ENCODE data around the gene KLF3.
"Not testable (repeated sequence)": the region's sequence is repeated elsewhere in the genome, so short reads cannot be mapped to it uniquely, and the experiment has no call there.

The KLF3 gene

GRCh38 chr4:38623260-38623659, 40.7 kb upstream of the KLF3 start:
- Histone ChIP-seq H3K27me3 (ENCODE audit: control insufficient read depth in 1 of 2, insufficient read depth in 2 of 2, low read length in 2 of 2) (no peaks in the 10 kb centered on the region), H3K27ac (ENCODE audit: low read depth, low read length) (no peak overlapping the region), H3K4me1 (ENCODE audit: control insufficient read depth in 1 of 2, insufficient read depth in 2 of 2, low read length in 2 of 2) (peaks cover 8 to 17% of the 10 kb centered on the region in 2 donors), H3K9me3 (ENCODE audit: control insufficient read depth in 1 of 2, low read length in 2 of 2) (no peaks in the 10 kb centered on the region), H3K36me3 (ENCODE audit: control insufficient read depth in 1 of 2, insufficient read depth in 2 of 2, low read length in 2 of 2) (no peaks in the 10 kb centered on the region), H3K4me3 (ENCODE audit: low read depth in 1 of 2, low read length in 2 of 2) (no peak overlapping the region), H3K9ac (ENCODE audit: low read depth in 1 of 2, low read length in 2 of 2) (no peak overlapping the region)

- no peaks in the 10 kb centered on the region for H3K9me3 ChIP-seq (ENCODE audit: control insufficient read depth in 1 of 2, low read length in 2 of 2)
Observed at GRCh38 chr4:38624311-38624710, 39.7 kb upstream of the KLF3 start.

GRCh38 chr4:38625508-38625907, 38.5 kb upstream of the KLF3 start:
- Histone ChIP-seq H3K4me1 (ENCODE audit: control insufficient read depth in 1 of 2, insufficient read depth in 2 of 2, low read length in 2 of 2) (peaks cover 8 to 10% of the 10 kb centered on the region in 2 donors), H3K9me3 (ENCODE audit: control insufficient read depth in 1 of 2, low read length in 2 of 2) (no peaks in the 10 kb centered on the region), H3K4me3 (ENCODE audit: low read depth in 1 of 2, low read length in 2 of 2) (no peak overlapping the region), H3K9ac (ENCODE audit: low read depth in 1 of 2, low read length in 2 of 2) (no peak overlapping the region), H3K36me3 (ENCODE audit: control insufficient read depth in 1 of 2, insufficient read depth in 2 of 2, low read length in 2 of 2) (no peaks in the 10 kb centered on the region), H3K27me3 (ENCODE audit: control insufficient read depth in 1 of 2, insufficient read depth in 2 of 2, low read length in 2 of 2) (no peaks in the 10 kb centered on the region), H3K27ac (ENCODE audit: low read depth, low read length) (no peak overlapping the region)

More at GRCh38 chr4:38624311-38624710, 39.7 kb upstream of the KLF3 start:
- no peak overlapping the region for H3K27ac ChIP-seq (ENCODE audit: low read depth, low read length)
- no peaks in the 10 kb centered on the region for H3K27me3 ChIP-seq (ENCODE audit: control insufficient read depth in 1 of 2, insufficient read depth in 2 of 2, low read length in 2 of 2)
- no peaks in the 10 kb centered on the region for H3K36me3 ChIP-seq (ENCODE audit: control insufficient read depth in 1 of 2, insufficient read depth in 2 of 2, low read length in 2 of 2)
- H3K9ac ChIP-seq (ENCODE audit: low read depth in 1 of 2, low read length in 2 of 2): no peak overlapping the region
- H3K4me3 ChIP-seq (ENCODE audit: low read depth in 1 of 2, low read length in 2 of 2): no peak overlapping the region
- peaks cover 8 to 17% of the 10 kb centered on the region in 2 donors for H3K4me1 ChIP-seq (ENCODE audit: control insufficient read depth in 1 of 2, insufficient read depth in 2 of 2, low read length in 2 of 2)

- H3K4me3 ChIP-seq (ENCODE audit: low read depth in 1 of 2, low read length in 2 of 2); H3K9ac ChIP-seq (ENCODE audit: low read depth in 1 of 2, low read length in 2 of 2); H3K9me3 ChIP-seq (ENCODE audit: control insufficient read depth in 1 of 2, low read length in 2 of 2); H3K27ac ChIP-seq (ENCODE audit: low read depth, low read length); H3K36me3 ChIP-seq (ENCODE audit: control insufficient read depth in 1 of 2, insufficient read depth in 2 of 2, low read length in 2 of 2); H3K4me1 ChIP-seq (ENCODE audit: control insufficient read depth in 1 of 2, insufficient read depth in 2 of 2, low read length in 2 of 2); H3K27me3 ChIP-seq (ENCODE audit: control insufficient read depth in 1 of 2, insufficient read depth in 2 of 2, low read length in 2 of 2): not testable (repeated sequence)
Observed at GRCh38 chr4:38626901-38627444, 37.0 kb upstream of the KLF3 start.

- Histone ChIP-seq H3K4me3 (ENCODE audit: low read depth in 1 of 2, low read length in 2 of 2) (no peak overlapping the region), H3K9me3 (ENCODE audit: control insufficient read depth in 1 of 2, low read length in 2 of 2) (no peaks in the 10 kb centered on the region), H3K4me1 (ENCODE audit: control insufficient read depth in 1 of 2, insufficient read depth in 2 of 2, low read length in 2 of 2) (no peaks in the 10 kb centered on the region), H3K27me3 (ENCODE audit: control insufficient read depth in 1 of 2, insufficient read depth in 2 of 2, low read length in 2 of 2) (no peaks in the 10 kb centered on the region), H3K27ac (ENCODE audit: low read depth, low read length) (no peak overlapping the region), H3K9ac (ENCODE audit: low read depth in 1 of 2, low read length in 2 of 2) (no peak overlapping the region), H3K36me3 (ENCODE audit: control insufficient read depth in 1 of 2, insufficient read depth in 2 of 2, low read length in 2 of 2) (no peaks in the 10 kb centered on the region)
Observed at GRCh38 chr4:38630519-38630918, 33.5 kb upstream of the KLF3 start.

GRCh38 chr4:38634047-38634759, 29.8 kb upstream of the KLF3 start:
- H3K9ac ChIP-seq (ENCODE audit: low read depth in 1 of 2, low read length in 2 of 2): no peak overlapping the region
- H3K4me3 ChIP-seq (ENCODE audit: low read depth in 1 of 2, low read length in 2 of 2): no peak overlapping the region
- no peaks in the 10 kb centered on the region for H3K9me3 ChIP-seq (ENCODE audit: control insufficient read depth in 1 of 2, low read length in 2 of 2)
- no peak overlapping the region for H3K27ac ChIP-seq (ENCODE audit: low read depth, low read length)
- no peaks in the 10 kb centered on the region for H3K4me1 ChIP-seq (ENCODE audit: control insufficient read depth in 1 of 2, insufficient read depth in 2 of 2, low read length in 2 of 2)
- H3K27me3 ChIP-seq (ENCODE audit: control insufficient read depth in 1 of 2, insufficient read depth in 2 of 2, low read length in 2 of 2): no peaks in the 10 kb centered on the region
- H3K36me3 ChIP-seq (ENCODE audit: control insufficient read depth in 1 of 2, insufficient read depth in 2 of 2, low read length in 2 of 2): no peaks in the 10 kb centered on the region

GRCh38 chr4:38639242-38639641, 24.8 kb upstream of the KLF3 start:
- Histone ChIP-seq H3K27me3 (ENCODE audit: control insufficient read depth in 1 of 2, insufficient read depth in 2 of 2, low read length in 2 of 2) (no peaks in the 10 kb centered on the region), H3K9ac (ENCODE audit: low read depth in 1 of 2, low read length in 2 of 2) (no peak overlapping the region), H3K4me3 (ENCODE audit: low read depth in 1 of 2, low read length in 2 of 2) (no peak overlapping the region), H3K4me1 (ENCODE audit: control insufficient read depth in 1 of 2, insufficient read depth in 2 of 2, low read length in 2 of 2) (no peaks in the 10 kb centered on the region), H3K27ac (ENCODE audit: low read depth, low read length) (no peak overlapping the region), H3K9me3 (ENCODE audit: control insufficient read depth in 1 of 2, low read length in 2 of 2) (no peaks in the 10 kb centered on the region), H3K36me3 (ENCODE audit: control insufficient read depth in 1 of 2, insufficient read depth in 2 of 2, low read length in 2 of 2) (no peaks in the 10 kb centered on the region)

- H3K9ac ChIP-seq (ENCODE audit: low read depth in 1 of 2, low read length in 2 of 2): no peak overlapping the region
- H3K27ac ChIP-seq (ENCODE audit: low read depth, low read length): no peak overlapping the region
- no peaks in the 10 kb centered on the region for H3K4me1 ChIP-seq (ENCODE audit: control insufficient read depth in 1 of 2, insufficient read depth in 2 of 2, low read length in 2 of 2)
- no peak overlapping the region for H3K4me3 ChIP-seq (ENCODE audit: low read depth in 1 of 2, low read length in 2 of 2)
- H3K9me3 ChIP-seq (ENCODE audit: control insufficient read depth in 1 of 2, low read length in 2 of 2): no peaks in the 10 kb centered on the region
- no peaks in the 10 kb centered on the region for H3K36me3 ChIP-seq (ENCODE audit: control insufficient read depth in 1 of 2, insufficient read depth in 2 of 2, low read length in 2 of 2)
- H3K27me3 ChIP-seq (ENCODE audit: control insufficient read depth in 1 of 2, insufficient read depth in 2 of 2, low read length in 2 of 2): no peaks in the 10 kb centered on the region
Observed at GRCh38 chr4:38641811-38642210, 22.2 kb upstream of the KLF3 start.

GRCh38 chr4:38644201-38644600, 19.8 kb upstream of the KLF3 start:
- no peaks in the 10 kb centered on the region for H3K9me3 ChIP-seq (ENCODE audit: control insufficient read depth in 1 of 2, low read length in 2 of 2)
- no peaks in the 10 kb centered on the region for H3K36me3 ChIP-seq (ENCODE audit: control insufficient read depth in 1 of 2, insufficient read depth in 2 of 2, low read length in 2 of 2)
- no peak overlapping the region for H3K4me3 ChIP-seq (ENCODE audit: low read depth in 1 of 2, low read length in 2 of 2)
- no peaks in the 10 kb centered on the region for H3K27me3 ChIP-seq (ENCODE audit: control insufficient read depth in 1 of 2, insufficient read depth in 2 of 2, low read length in 2 of 2)
- no peak overlapping the region for H3K27ac ChIP-seq (ENCODE audit: low read depth, low read length)
- peaks cover 0 to 7% of the 10 kb centered on the region in 2 donors for H3K4me1 ChIP-seq (ENCODE audit: control insufficient read depth in 1 of 2, insufficient read depth in 2 of 2, low read length in 2 of 2)
- no peak overlapping the region for H3K9ac ChIP-seq (ENCODE audit: low read depth in 1 of 2, low read length in 2 of 2)

- no peaks in the 10 kb centered on the region for H3K27me3 ChIP-seq (ENCODE audit: control insufficient read depth in 1 of 2, insufficient read depth in 2 of 2, low read length in 2 of 2)
- H3K9ac ChIP-seq (ENCODE audit: low read depth in 1 of 2, low read length in 2 of 2): no peak overlapping the region
- no peak overlapping the region for H3K27ac ChIP-seq (ENCODE audit: low read depth, low read length)
- H3K9me3 ChIP-seq (ENCODE audit: control insufficient read depth in 1 of 2, low read length in 2 of 2): no peaks in the 10 kb centered on the region
- H3K4me3 ChIP-seq (ENCODE audit: low read depth in 1 of 2, low read length in 2 of 2): no peak overlapping the region
- peaks cover 0 to 7% of the 10 kb centered on the region in 2 donors for H3K4me1 ChIP-seq (ENCODE audit: control insufficient read depth in 1 of 2, insufficient read depth in 2 of 2, low read length in 2 of 2)
- H3K36me3 ChIP-seq (ENCODE audit: control insufficient read depth in 1 of 2, insufficient read depth in 2 of 2, low read length in 2 of 2): no peaks in the 10 kb centered on the region
Observed at GRCh38 chr4:38647101-38647819, 16.7 kb upstream of the KLF3 start.

Measured in duodenal mucosa (tissue), 2 donors.